Measurements from ENCODE around the gene PLCXD3.

Gene PLCXD3

GRCh38 chr5:41369799-41370198 is 140.6 kb downstream of the PLCXD3 start (continued):
- TF ChIP-seq ZNF140 (tag by site-specific recombination; IDR thresholded peaks at IDR 0.05) (no peak), ZNF37A (tag by site-specific recombination; IDR thresholded peaks at IDR 0.05) (no peak), WT1 (tag by site-specific recombination; IDR thresholded peaks at IDR 0.05) (no peak), ZBTB10 (tag by site-specific recombination; IDR thresholded peaks at IDR 0.05) (no peak), ZSCAN4 (tag by site-specific recombination; IDR thresholded peaks at IDR 0.05) (no peak), ZBTB49 (tag by site-specific recombination; IDR thresholded peaks at IDR 0.05; ENCODE audit: low read depth) (no peak), REPIN1 (tag by site-specific recombination; IDR thresholded peaks at IDR 0.05; ENCODE audit: low read depth) (no peak)

- no peaks in the 10 kb centered on the region for H3K36me3 ChIP-seq (ENCODE audit: control insufficient read depth in 2 of 2, insufficient read depth in 1 of 2, low read length in 2 of 2)
- no peak overlapping the region for H3K4me3 ChIP-seq (ENCODE audit: low read depth, low read length)
- H3K27ac ChIP-seq (ENCODE audit: extremely low read depth, low read depth, low read length) = no peak overlapping the region
- TF ChIP-seq ZBTB8A (tag by site-specific recombination; IDR thresholded peaks at IDR 0.05) (no peak), ZNF571 (tag by site-specific recombination; IDR thresholded peaks at IDR 0.05) (no peak), PRDM1 (tag by site-specific recombination; IDR thresholded peaks at IDR 0.05) (no peak), ZNF624 (tag by site-specific recombination; IDR thresholded peaks at IDR 0.05) (no peak), ZNF530 (tag by site-specific recombination; IDR thresholded peaks at IDR 0.05; ENCODE audit: low read depth) (no peak), ZNF132 (tag by site-specific recombination; IDR thresholded peaks at IDR 0.05; ENCODE audit: borderline replicate concordance) (no peak), REST (tag by site-specific recombination; IDR thresholded peaks at IDR 0.05) (no peak), ZNF202 (tag by site-specific recombination; IDR thresholded peaks at IDR 0.05; ENCODE audit: borderline replicate concordance) (no peak), TCF7L2 (IDR thresholded peaks at IDR 0.05; ENCODE audit: borderline replicate concordance, low read depth, low read length) (no peak), ZNF645 (tag by site-specific recombination; IDR thresholded peaks at IDR 0.05) (no peak), ZNF311 (tag by site-specific recombination; IDR thresholded peaks at IDR 0.05; ENCODE audit: borderline replicate concordance) (no peak), ATF2 (tag by site-specific recombination; IDR thresholded peaks at IDR 0.05; ENCODE audit: low read depth) (no peak), SETDB1 (IDR thresholded peaks at IDR 0.05; ENCODE audit: insufficient read length, low read length) (no peak)
- ChIA-PET CTCF (no interaction called here), POLR2A (no interaction called here)
- no peaks in the 10 kb centered on the region for H3K4me1 ChIP-seq (ENCODE audit: control insufficient read depth, insufficient read depth, low read length)
- H3K9me3 ChIP-seq (ENCODE audit: control insufficient read depth, insufficient read depth, low read depth, low read length) = no peaks in the 10 kb centered on the region
Observed at GRCh38 chr5:41368158-41368557, 142.2 kb downstream of the PLCXD3 start.

Measured in HEK293 (cell line).